ENCODE data around the gene ADARB2. TPM values are rescaled to one million over a fixed set of nuclear protein-coding genes. Genes with fewer than 3 reads are reported as not detected.

Gene ADARB2
- total RNA-seq, 1 donor from 2014 or later, result 0.37 TPM

GRCh38 chr10:1643908-1644179, 93.5 kb downstream of the ADARB2 start:
- intact Hi-C loops (cut with micrococcal nuclease), result loop anchor here (2.0 kb wide), 1 partner anchor 533 kb away; no protein-coding TSS in a partner anchor

GRCh38 chr10:1643161-1643907, 94.0 kb downstream of the ADARB2 start:
- intact Hi-C loops (cut with micrococcal nuclease), result loop anchor here (2.0 kb wide), 1 partner anchor 533 kb away; no protein-coding TSS in a partner anchor

GRCh38 chr10:1642600-1643160, 94.6 kb downstream of the ADARB2 start:
- intact Hi-C loops (cut with micrococcal nuclease), result loop anchor here (2.0 kb wide), 1 partner anchor 532 kb away; no protein-coding TSS in a partner anchor

GRCh38 chr10:1641402-1641801, 95.9 kb downstream of the ADARB2 start:
- intact Hi-C loops (cut with micrococcal nuclease), result no loop called here

GRCh38 chr10:1638889-1639419, 98.4 kb downstream of the ADARB2 start:
- intact Hi-C loops (cut with micrococcal nuclease), result no loop called here

- intact Hi-C loops (cut with micrococcal nuclease), result no loop called here
These were observed 102.0 kb downstream of the ADARB2 start for GRCh38 chr10:1635340-1635739.

- intact Hi-C loops (cut with micrococcal nuclease), result no loop called here
These were observed 103.1 kb downstream of the ADARB2 start for GRCh38 chr10:1634239-1634638.

- intact Hi-C loops (cut with micrococcal nuclease), result no loop called here
These were observed 103.5 kb downstream of the ADARB2 start for GRCh38 chr10:1633783-1634182.

- intact Hi-C loops (cut with micrococcal nuclease), result no loop called here
These were observed 104.7 kb downstream of the ADARB2 start for GRCh38 chr10:1632596-1632995.

GRCh38 chr10:1632141-1632540, 105.2 kb downstream of the ADARB2 start:
- intact Hi-C loops (cut with micrococcal nuclease), result no loop called here

GRCh38 chr10:1631282-1631681, 106.0 kb downstream of the ADARB2 start:
- intact Hi-C loops (cut with micrococcal nuclease), result no loop called here

- intact Hi-C loops (cut with micrococcal nuclease), result no loop called here
These were observed 107.0 kb downstream of the ADARB2 start for GRCh38 chr10:1630304-1630703.

GRCh38 chr10:1629326-1630198, 107.8 kb downstream of the ADARB2 start:
- intact Hi-C loops (cut with micrococcal nuclease), result no loop called here

GRCh38 chr10:1628757-1629156, 108.6 kb downstream of the ADARB2 start:
- intact Hi-C loops (cut with micrococcal nuclease), result no loop called here

GRCh38 chr10:1627945-1628344, 109.4 kb downstream of the ADARB2 start:
- intact Hi-C loops (cut with micrococcal nuclease), result no loop called here

- intact Hi-C loops (cut with micrococcal nuclease), result no loop called here
These were observed 110.5 kb downstream of the ADARB2 start for GRCh38 chr10:1626835-1627234.

GRCh38 chr10:1626410-1626809, 110.9 kb downstream of the ADARB2 start:
- intact Hi-C loops (cut with micrococcal nuclease), result no loop called here

GRCh38 chr10:1625731-1626130, 111.6 kb downstream of the ADARB2 start:
- intact Hi-C loops (cut with micrococcal nuclease), result no loop called here

- intact Hi-C loops (cut with micrococcal nuclease), result no loop called here
These were observed 112.2 kb downstream of the ADARB2 start for GRCh38 chr10:1625079-1625478.

GRCh38 chr10:1624240-1624639, 113.1 kb downstream of the ADARB2 start:
- intact Hi-C loops (cut with micrococcal nuclease), result no loop called here

- intact Hi-C loops (cut with micrococcal nuclease), result no loop called here
These were observed 116.5 kb downstream of the ADARB2 start for GRCh38 chr10:1620803-1621202.
